ENCODE measurements around the gene CDKAL1.

The CDKAL1 gene

GRCh38 chr6:20870021-20870420 is 335.8 kb downstream of the CDKAL1 start:
- TF ChIP-seq, protein P1, sequence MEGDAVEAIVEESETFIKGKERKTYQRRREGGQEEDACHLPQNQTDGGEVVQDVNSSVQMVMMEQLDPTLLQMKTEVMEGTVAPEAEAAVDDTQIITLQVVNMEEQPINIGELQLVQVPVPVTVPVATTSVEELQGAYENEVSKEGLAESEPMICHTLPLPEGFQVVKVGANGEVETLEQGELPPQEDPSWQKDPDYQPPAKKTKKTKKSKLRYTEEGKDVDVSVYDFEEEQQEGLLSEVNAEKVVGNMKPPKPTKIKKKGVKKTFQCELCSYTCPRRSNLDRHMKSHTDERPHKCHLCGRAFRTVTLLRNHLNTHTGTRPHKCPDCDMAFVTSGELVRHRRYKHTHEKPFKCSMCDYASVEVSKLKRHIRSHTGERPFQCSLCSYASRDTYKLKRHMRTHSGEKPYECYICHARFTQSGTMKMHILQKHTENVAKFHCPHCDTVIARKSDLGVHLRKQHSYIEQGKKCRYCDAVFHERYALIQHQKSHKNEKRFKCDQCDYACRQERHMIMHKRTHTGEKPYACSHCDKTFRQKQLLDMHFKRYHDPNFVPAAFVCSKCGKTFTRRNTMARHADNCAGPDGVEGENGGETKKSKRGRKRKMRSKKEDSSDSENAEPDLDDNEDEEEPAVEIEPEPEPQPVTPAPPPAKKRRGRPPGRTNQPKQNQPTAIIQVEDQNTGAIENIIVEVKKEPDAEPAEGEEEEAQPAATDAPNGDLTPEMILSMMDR (IDR thresholded peaks at IDR 0.05) = no peak
- no peak overlapping the region for H3K4me3 ChIP-seq
- no peaks in the 10 kb centered on the region for H3K36me3 ChIP-seq
- H3K27ac ChIP-seq = no peak overlapping the region
- no peaks in the 10 kb centered on the region for H3K9me3 ChIP-seq
- intact Hi-C loops (cut with DNase I; ENCODE audit: low total_unique reads) = no loop called here
- H3K4me1 ChIP-seq = no peaks in the 10 kb centered on the region
- DNase-seq = no peak
- no peaks in the 10 kb centered on the region for H3K27me3 ChIP-seq

GRCh38 chr6:20870493-20870892 is 336.2 kb downstream of the CDKAL1 start:
- intact Hi-C loops (cut with DNase I; ENCODE audit: low total_unique reads) = no loop called here
- Histone ChIP-seq H3K4me1 (no peaks in the 10 kb centered on the region), H3K4me3 (no peak overlapping the region), H3K9me3 (no peaks in the 10 kb centered on the region), H3K27ac (no peak overlapping the region), H3K27me3 (no peaks in the 10 kb centered on the region), H3K36me3 (no peaks in the 10 kb centered on the region)
- DNase-seq = no peak
- TF ChIP-seq, protein P1 (IDR thresholded peaks at IDR 0.05) = no peak

GRCh38 chr6:20873425-20874190 is 339.4 kb downstream of the CDKAL1 start:
- TF ChIP-seq, protein P1 (IDR thresholded peaks at IDR 0.05) = no peak
- Histone ChIP-seq H3K27ac (no peak overlapping the region), H3K36me3 (no peaks in the 10 kb centered on the region), H3K9me3 (no peaks in the 10 kb centered on the region), H3K27me3 (no peaks in the 10 kb centered on the region), H3K4me1 (peaks cover 0 to 19% (median 12%) of the 10 kb centered on the region in 4 donors), H3K4me3 (no peak overlapping the region)
- DNase-seq = no peak
- intact Hi-C loops (cut with DNase I; ENCODE audit: low total_unique reads) = no loop called here

DNA sequence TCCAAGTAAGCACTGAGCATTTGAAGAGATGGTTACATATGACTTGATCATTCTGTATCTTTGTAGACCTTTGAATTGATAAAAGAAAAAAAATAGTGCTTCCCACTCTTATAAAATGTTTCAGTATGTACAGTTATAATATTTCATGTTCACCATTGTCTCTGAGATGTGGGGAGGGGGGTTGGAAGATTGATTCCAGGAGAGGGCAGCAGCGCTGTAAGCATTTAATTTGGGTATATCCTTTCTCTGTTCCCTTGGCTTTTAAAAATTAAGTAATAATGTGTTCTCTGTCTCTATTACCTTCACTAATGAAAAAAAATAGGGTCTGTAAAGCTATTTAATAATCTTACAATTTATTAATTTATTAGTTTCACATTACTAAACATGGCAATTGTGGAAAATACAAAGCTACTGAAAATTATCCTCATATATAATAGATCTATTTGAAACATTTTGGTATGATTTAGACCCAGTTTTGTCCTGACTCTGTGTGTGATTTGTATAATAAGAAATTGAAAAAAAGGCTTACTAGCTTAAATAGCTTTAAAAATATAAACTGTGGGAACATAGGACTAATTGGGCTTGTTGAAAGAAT is 341.2 kb downstream of the CDKAL1 start:
- intact Hi-C loops (cut with DNase I; ENCODE audit: low total_unique reads) = no loop called here
- TF ChIP-seq, protein P1 (IDR thresholded peaks at IDR 0.05) = no peak
- Histone ChIP-seq H3K36me3 (no peaks in the 10 kb centered on the region), H3K9me3 (no peaks in the 10 kb centered on the region), H3K27ac (no peak overlapping the region), H3K27me3 (no peaks in the 10 kb centered on the region), H3K4me3 (no peak overlapping the region), H3K4me1 (peaks cover 0 to 19% (median 12%) of the 10 kb centered on the region in 4 donors)
- no peak for DNase-seq

GRCh38 chr6:20876036-20876435 is 341.8 kb downstream of the CDKAL1 start:
- Histone ChIP-seq H3K27me3 (no peaks in the 10 kb centered on the region), H3K36me3 (no peaks in the 10 kb centered on the region), H3K27ac (peak overlapping the region; percentile 47 to 60), H3K4me3 (no peak overlapping the region), H3K9me3 (no peaks in the 10 kb centered on the region), H3K4me1 (peaks cover 0 to 19% (median 12%) of the 10 kb centered on the region in 4 donors)
- DNase-seq = no peak
- TF ChIP-seq, protein P1 (IDR thresholded peaks at IDR 0.05) = no peak
- intact Hi-C loops (cut with DNase I; ENCODE audit: low total_unique reads) = no loop called here

Measured in tibial artery (tissue), 4 donors.